GM19397 (cell line): ENCODE data around the gene LYG1.
"Not testable (repeated sequence)": the region's sequence is repeated elsewhere in the genome, so short reads cannot be mapped to it uniquely, and the experiment has no call there.

ENCODE experiments used
- ATAC-seq: cut with Tn5 transposase; IDR thresholded peaks from one replicate; pipeline ENCODE4 v1.9.1; 2021; ENCODE audit warnings: mild to moderate bottlenecking, moderate library complexity; ENCODE audit not compliant: unreplicated experiment

The LYG1 gene

GRCh38 chr2:99278195-99278765 lies 22.7 kb downstream of the LYG1 start:
- not testable (repeated sequence) for ATAC-seq

- ATAC-seq, result no peak
Observed at GRCh38 chr2:99275882-99276281, 25.1 kb downstream of the LYG1 start.

GRCh38 chr2:99261242-99261641 lies 39.8 kb downstream of the LYG1 start:
- no peak for ATAC-seq

GRCh38 chr2:99260184-99260583 lies 40.8 kb downstream of the LYG1 start:
- no peak for ATAC-seq

GRCh38 chr2:99259465-99259864 lies 41.5 kb downstream of the LYG1 start:
- no peak for ATAC-seq

DNA sequence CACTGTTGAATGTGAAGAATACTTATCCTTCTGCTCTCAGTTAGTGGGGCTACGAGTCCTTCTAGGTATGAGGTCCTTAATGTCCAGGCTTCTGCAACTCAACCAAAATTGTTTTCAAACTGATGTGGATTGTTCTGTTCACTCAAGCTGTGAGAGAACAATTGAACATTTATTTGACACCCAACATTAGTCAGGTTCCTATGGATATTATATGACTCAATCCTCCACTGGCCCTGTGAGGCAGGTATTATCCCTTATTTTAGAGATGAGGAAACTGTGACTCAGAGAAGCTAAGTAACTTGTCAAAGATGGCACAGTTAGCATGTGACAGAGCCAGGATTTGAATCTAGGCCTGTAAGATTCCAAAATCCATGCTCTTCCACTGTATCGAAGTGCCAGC lies 44.3 kb downstream of the LYG1 start:
- ATAC-seq, result no peak

DNA sequence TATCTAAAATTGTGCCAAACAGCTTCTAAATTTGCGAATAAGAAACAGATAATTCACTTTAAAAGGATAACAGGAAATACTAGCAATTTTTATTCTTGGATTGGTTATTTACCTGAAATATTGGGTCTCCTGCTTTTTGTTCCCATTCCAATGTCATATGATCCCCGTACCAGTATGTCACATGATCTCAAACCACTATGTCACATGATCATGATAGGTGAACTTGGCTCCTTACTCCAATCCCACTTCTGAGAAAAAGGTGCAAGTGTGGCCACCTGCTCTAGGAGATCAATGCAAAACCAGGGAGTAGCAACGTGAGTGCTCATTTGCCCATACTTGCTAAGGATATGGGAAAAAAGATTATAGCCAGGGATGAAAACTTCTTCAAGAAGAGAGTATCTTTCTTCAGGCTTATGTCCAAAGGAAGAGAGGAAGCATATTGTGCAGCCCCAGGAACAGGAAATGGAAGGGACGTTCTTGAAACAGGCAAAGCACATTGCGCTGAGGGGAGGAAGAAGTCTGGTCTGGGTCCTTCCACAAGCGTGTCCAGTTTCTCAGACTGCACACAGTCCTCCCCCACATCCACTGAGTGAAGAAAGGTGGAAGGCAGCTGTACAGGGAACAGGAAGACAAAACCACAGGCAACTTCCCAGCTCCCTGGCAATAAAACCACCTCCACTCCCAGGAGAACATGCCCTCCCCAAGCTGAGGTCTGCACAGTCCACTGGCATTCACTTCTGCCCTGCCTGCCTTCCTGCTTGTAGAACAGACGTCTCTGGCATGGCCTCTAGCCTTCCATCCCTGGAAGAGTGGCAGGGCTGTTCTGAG lies 45.3 kb downstream of the LYG1 start, which contains the start of gene LYG2:
LYG2 (minus strand) TSS at position 176 of the 828 bp plus-strand sequence. CDS start 1,406 bp downstream, outside the sequence.
- ATAC-seq, result no peak

DNA sequence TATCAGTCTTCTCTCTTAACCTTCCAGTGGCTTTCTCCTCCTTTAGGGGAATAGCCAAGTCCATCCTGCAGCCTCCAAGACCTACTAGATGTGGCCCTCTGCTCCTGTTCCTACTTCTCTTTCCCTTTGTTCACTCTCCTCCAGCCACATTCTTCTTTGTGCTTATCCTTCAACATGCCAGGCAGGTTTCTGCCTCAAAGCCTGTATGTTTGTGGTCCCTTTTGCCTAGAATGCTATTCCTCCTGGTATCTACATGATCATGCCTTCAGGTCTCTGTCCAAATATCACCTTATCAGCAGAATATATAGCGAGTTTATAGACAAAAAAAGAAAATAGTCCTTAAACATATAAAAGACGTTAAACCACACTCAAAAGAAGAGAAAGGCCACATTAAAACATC lies 51.0 kb downstream of the LYG1 start:
- ATAC-seq, result no peak

DNA sequence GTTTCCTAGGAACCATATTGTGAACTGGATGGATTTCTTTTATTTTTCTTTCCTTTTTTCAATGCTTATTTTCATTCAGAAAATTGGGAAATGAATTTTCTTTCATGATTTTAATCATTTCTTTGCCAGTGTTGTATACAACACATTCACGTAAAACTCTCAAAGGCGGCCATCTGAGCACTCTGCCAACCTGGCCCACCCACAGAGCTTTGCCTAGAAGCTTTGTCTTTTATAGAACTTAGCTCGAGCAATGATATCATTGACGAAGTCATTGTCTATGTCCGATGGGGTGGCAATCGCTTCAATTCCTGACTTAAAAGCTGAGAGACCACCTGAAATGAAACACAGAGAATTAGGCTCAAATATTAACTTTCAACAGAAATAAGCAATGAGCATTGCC lies 58.8 kb downstream of the LYG1 start:
- no peak for ATAC-seq

GRCh38 chr2:99240431-99240830 lies 60.6 kb downstream of the LYG1 start:
- no peak for ATAC-seq

GRCh38 chr2:99238599-99238998 lies 62.4 kb downstream of the LYG1 start:
- ATAC-seq, result no peak
